Renal cortex interstitium (tissue), 11 donors: Measurements from ENCODE around the gene FGD3. TPM values are rescaled to one million over a fixed set of nuclear protein-coding genes. Genes with fewer than 3 reads are reported as not detected.
"Not testable (repeated sequence)": the region's sequence is repeated elsewhere in the genome, so short reads cannot be mapped to it uniquely, and the experiment has no call there.

Source experiments
- DNase-seq, 11 donors: peaks; one replicate each; pipeline ENCODE4 v3.0.0-alpha.2; 2013; ENCODE audit warnings: low read depth in 9 of 11, low spot score in 4 of 11; ENCODE audit errors: extremely low read depth in 1 of 11
- polyA plus RNA-seq, 3 donors: library from polyadenylated mRNA; unstranded; fragments of 120-200 nt; gene quantifications; one replicate each; pipeline ENCODE4 v1.2.1, GENCODE V29; 2013; ENCODE audit not compliant: insufficient read length in 3 of 3

Gene FGD3
- polyA plus RNA-seq, 3 donors: 3.3 to 5.8 (median 5.3) TPM

DNA sequence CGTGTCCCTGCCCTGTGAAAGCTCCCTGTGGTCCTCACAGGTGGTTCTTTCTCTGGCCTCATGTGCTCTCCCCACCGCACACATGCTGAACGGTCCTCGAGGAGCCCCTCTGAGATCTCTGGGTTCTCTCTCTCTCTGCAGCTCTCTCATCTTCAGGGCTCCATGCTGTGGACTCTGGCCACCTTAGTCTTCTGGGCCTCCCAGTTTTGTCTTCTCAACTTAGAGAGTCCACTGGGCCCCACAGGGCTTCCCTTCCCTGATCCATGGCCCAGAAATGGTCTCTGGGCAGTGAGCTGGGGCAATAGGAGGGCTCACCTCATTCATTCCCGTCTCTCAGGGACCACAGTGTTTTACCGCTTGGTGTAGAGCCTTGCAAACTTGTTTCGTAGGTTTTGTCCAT, 26.4 kb downstream of the FGD3 start:
- DNase-seq: no peak

DNA sequence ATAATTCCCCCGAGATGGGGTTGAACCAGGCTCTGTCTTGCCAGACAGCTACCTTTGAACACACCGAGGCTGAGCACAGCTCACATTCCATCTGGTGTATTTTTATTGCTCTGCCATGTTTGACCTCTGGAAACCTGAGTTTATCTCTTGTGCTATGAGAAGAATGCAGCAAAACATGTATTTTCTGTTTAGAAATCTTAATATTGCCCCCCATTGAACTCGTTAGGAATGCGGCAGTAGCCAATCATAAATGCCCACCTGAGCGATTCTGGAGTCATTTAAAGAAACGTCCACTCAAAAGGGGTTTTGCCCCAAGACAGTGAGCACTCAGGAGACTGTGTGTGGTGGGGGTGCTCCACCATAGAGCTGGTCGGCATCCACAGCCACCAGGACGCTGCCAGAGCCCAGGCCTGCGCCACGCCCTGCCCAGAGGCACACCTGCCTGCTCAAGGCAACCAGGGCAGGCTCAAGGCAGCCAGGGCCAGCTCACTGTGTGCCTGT, 26.9 kb downstream of the FGD3 start:
- DNase-seq: no peak

DNA sequence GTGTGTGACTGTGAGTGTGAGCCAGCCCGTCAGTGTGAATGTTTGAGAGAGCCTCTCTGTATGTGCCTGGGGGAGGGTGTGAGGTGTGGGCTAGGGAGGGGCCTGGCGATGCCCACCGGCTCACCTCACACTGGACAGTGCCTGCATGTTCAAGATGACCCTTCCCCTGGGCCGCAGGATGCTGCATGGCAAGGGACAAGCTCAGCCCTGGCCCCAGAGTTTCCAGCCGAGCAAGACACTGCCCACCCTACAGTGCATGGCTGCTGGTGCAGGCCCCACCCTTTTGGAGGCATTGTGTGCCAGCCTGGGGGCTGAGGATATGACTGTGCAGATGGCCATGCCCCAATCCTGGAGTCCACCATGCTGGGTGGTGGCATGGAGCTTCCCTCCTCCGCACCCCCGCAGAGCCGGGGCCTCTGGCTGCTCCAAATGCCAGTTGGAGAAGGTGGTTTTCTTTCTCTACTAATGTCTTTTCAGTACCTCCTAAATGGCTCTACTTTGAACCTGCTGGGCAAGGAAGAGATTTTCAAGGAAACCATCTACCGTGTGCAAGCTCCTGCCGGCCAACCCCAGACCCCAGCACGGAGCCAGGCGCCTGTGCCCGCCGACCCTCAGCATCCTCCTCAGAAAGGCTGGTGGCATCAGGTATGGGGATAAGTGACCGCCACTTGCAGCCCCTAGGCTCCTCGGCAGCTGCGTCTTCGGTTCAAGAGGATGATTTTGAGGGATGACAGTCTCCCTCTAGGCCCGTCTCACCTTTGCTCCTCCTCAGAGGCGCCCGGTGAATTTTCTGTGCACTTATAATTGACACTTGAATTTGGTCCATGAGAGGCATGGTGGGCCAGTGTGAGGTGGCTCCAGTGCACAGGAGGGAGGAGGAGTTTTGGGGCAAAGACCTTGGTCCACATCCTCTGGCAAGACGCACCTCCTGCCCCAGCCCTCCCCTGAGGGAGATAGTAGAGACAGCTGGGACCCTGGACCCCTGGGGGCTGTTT, 27.7 kb downstream of the FGD3 start:
- DNase-seq: no peak

DNA sequence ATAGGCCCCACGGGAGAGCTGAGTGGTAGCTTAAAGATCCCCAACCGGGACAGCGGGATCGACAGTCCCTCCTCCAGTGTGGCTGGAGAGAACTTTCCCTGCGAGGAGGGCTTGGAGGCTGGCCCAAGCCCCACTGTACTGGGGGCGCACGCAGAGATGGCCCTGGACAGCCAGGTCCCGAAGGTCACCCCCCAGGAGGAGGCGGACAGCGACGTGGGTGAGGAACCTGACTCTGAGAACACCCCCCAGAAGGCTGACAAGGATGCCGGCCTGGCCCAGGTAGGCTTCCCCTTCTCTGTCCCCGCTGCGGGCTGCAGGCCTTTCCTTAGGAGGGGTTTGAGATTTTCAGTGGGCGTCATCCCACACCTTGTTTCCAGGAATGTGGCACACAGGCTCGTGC, 29.1 kb downstream of the FGD3 start:
- DNase-seq: no peak

DNA sequence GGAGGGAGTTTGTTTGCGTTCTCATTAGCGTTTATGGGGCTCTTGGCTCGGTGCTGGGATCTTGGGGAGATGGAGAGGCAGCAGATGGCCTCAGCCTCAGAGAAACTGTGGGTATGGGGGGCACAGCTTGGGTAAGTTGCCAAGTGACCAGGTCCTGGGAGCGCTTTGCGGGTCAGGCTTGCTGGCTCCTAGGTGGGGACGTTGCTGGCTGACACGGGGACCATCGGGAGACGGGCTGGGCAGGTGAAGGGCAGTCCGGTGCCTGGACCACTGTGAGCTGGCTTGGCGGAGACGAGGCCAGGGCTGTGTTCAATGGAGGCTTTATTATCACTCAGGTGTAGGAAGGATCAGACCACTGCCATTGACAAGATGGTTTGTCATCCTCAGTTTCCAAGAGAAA, 30.0 kb downstream of the FGD3 start:
- DNase-seq: no peak

DNA sequence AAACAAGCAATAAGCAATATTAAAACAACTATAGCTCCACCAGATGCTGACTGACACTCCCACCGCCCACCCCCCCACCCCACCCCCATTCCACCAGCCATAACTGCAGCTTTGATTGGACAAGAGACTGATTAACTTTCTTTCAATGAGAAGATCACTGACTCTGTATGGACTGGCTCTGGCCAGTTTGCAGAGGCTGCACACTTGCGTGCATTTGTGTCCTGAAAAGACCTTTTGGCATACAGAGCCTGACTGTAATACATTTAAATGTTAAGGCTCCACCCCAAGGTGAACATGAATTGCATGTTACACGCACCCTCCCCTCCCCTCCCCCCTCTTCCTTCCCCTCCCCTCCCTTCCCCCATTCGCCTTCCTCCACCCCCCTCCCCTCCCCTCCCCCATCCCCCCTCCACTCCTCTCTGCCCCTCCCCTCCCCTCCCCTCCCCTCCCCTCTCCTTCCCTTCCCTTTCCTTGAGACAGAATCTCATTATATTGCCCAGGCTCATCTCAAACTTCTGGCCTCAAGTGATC, 31.1 kb downstream of the FGD3 start:
- no peak for DNase-seq

DNA sequence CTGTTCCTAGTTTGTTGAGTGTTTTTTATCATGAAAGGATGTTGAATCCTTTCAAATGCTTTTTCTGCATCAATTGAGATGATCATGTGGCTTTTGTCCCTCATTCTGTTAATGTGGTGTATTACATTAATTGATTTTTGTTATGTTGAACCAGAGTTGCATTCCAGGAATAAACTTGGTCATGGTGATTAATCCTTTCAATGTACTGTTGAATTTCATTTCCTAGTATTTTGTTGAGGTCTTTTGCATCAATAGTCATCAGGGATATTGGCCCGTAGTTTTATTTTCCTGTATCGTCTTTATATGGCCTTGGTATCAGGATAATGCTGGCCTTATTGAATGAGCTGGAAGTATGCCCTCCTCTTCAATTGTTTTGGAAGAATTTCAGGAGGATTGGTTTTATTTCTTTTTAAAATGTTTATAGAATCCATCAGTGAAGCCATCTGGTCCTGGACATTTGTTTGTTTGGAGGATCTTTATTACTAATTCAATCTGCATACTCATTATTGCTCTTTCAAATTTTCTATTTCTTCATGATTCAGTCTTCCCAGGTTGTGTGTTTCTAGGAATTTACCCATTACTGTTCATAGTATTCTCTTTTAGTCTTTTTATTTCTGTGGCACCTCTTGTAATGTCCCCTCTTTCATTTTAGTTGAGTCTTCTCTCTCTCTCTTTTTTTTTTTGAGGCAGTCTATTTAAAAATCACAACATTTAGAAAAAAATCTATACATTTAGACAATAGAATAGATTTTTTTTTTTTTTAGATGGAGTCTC, 32.1 kb downstream of the FGD3 start:
- no peak for DNase-seq

DNA sequence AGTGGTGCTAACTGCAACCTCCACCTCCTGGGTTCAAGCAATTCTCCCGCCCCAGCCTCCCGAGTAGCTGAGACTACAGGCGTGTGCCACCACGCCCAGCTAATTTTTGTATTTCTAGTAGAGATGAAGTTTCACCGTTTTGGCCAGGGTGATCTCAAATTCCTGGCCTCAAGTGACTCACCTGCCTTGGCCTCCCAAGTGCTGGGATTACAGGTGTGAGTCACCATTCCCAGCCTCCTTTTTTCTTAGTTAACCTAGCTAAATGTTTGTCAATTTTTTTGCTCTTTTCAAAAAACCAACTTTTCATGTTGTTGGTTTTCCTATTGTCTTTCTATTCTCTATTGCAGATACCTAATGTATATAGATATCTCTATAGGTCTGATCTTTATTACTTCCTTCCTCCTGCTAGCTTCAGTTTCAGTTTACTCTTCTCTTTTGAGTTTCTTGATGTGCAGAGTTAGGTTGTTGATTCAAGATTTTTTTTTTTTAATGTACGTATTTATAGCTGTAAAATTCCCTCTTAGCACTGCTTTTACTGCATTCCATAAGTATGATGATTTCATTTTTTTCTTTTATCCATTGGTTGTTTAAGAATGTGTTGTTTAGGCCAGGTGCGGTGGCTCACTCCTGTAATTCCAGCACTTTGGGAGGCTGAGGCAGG, 32.9 kb downstream of the FGD3 start:
- DNase-seq: no peak

DNA sequence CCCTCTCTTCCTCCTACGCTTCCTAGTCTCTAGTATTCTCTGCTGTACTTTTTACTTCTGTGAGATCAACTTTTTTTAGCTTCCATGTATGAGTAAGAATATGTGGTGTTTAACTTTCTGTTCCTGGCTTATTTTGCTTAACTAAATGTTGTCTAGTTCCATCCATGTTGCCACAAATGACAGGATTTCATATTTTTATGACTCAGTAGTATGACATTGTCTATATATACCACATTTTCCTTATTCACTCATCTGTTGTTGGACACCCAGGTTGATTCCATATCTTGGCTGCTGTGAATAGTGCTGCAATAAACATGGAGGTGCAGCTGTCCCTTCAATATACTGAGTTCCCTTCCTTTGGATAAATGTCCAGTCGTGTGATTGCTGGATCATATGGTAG, 34.8 kb downstream of the FGD3 start:
- DNase-seq: no peak

DNA sequence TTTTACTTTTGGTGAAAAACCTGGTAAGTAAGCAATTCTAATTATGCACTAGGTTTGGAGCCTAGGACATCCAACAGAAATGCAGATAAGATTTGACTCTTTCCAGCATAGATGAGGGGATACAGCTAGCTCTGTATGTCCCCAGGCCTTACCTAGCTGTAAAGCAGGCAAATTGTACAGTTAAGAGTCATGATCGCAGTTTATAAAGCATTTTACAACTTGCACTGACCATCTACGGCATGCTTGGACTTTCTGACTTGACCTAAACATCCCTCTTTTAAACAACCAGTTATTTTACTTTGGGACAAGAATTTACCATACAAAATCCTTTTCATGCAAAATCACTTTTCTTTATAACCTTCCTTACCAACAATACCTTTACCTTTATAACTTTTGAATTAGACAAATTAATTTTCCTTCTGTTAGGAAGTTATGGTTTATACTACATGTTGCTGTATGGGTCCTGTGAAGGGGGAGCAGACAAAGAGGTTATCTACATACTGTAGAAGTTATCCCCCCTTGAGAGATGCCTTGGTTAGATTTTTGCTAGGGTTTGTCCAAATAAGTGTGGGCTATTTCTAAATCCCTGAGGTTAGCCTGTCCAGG, 36.8 kb downstream of the FGD3 start:
- no peak for DNase-seq

DNA sequence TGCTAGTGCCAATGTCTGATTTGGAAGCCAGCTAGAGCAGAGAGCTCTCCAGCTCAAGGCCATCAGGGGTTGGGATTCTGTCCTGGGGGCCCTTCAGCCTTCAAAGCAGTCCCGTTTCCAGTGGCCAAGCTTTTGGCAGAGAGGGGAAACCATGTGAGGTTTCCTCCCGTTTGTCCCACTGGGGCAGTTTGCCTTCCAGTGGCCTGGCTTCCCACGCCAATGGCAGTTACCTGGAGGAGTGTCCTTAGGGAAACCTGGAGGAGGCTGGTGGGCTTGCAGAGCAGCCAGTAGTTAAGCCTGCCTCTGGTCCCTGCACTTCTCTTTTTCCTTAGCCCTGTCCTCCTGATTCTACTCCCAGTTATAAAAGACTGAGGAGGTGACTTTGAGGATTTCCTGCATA, 37.7 kb downstream of the FGD3 start:
- no peak for DNase-seq

DNA sequence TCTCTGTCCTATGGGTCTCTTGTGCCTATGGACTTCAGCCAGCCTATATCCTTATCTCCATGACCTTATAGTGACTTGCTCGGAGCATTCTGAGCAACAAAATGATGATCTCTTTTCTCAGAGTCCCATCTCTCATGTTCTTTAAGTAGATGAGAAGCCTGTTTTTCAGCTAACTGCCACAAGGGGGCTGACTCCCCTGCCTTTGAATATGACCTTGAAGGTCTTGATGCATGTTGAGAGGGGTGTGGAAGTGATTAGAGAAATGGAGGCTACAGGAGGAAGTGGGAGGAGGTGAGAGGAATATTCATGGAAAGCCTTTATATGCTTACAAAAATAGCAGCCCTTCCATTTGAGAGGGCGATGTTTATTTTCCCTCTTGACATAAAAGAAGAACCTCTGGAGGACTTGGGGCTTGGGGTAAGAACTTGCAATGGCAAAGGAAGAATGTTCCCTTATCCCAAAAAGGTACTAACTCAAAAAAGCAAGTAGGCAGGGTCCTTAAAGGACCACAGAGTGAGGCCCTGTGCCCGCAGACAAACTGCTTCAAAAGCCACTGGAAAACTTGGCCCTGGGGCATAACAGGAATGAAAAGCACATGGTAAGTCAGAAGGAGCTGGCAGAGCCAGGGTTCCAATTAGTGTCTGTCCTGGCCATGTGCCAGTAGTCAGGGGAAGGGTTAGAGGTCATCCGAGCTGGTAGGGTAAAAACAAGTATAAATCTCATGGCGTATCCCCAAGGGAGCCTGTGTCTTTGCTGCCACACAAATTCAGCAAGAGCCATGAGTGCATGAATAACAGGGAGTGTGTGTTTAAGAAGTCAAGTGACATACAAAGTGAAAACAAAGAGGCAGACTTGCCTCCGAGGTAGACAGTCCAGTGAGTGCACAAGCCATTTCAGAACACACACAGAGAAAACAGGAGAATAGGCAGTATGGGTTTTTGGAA, 39.1 kb downstream of the FGD3 start:
- DNase-seq: no peak

DNA sequence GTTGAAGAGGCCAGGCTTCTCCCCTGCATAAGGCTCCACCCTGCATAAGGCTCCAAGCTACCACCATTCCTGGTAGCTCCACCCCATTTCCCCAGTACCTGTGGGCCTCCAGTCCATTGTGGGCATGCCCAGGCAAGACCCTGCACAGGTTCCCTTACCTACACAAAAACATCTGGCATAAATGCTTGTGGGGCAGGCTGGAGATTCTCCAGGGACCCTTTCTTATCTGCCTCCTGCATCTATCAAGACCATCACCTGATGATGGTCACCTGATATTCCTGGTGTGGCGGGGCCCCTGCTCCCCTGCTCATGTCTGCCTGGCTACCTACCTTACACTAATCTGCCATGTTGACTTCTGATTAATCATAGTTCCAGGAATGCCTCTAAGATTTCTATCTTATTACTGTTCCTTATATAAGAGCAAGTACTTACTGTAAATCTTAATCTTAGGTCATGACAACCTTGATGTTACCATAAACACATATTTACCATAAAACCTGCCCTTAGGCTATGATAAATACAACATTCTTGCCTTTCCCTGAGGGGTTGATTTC, 41.0 kb downstream of the FGD3 start:
- DNase-seq: no peak

DNA sequence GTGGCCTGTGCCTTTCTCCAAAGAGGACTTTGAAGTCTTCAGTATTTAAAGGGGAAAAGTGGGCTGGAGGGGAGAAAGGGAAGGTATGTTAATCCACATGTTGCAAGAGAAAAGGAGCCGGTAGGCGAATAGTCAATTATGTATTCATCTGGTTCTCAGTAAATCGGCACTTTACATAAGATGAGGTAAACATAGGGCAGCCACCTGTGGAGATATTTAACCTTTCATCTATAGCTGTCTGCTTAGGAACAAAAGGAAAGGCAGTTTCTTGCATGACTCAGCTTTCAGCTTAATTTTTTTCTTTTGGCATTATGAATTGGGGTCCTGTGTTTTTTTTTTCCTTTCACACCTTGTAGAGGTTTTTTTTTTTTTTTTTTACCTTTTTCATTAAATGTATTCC, 42.2 kb downstream of the FGD3 start:
- DNase-seq: no peak

DNA sequence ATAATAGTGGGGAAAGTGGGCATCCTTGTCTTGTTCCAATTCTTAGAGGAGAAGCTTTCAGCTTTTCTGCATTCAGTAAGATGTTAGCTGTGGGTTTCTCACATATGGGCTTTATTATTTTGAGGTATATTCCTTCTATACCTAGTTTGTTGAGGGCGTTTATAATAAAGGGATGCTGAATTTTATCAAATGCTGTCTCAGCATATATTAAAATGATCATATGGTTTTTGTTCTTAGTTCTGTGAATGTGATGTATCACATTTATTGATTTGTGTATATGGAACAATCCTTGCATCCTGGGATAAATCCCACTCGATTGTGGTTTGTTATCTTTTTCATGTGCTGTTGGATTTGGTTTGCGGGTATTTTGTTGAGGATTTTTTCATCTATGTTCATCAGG, 43.1 kb downstream of the FGD3 start:
- no peak for DNase-seq

DNA sequence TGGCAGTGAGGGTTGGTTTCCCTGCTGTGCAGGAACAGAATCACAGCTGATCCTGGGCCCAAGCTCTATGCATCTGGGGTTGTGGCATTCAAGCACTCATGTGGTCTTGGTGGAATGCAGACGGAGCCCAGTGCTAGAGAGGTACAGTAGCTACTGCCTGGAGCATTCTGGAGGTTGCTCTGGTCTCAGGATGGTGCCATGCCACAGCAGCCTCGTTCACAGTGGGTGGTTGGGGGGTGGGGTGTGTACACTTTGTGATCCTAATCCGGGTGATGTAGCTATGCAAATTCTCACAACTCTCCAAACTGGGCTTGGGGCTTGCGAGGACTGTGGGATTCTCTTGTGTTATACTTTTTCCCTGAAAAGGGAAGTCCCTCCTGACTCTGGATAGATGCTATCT, 45.2 kb downstream of the FGD3 start:
- DNase-seq: no peak

DNA sequence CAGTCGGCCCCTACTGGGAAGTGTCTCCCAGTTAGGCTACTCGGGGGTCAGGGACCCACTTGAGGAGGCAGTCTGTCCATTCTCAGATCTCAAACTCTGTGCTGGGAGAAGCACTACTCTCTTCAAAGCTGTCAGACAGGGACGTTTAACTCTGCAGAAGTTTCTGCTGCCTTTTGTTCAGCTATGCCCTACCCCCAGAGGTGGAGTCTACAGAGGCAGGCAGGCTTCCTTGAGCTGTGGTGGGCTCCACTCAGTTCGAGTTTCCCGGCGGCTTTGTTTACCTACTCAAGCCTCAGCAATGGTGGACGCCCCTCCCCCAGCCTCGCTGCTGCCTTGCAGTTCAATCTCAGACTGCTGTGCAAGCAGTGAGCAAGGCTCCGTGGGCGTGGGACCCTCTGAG, 51.5 kb downstream of the FGD3 start:
- not testable (repeated sequence) for DNase-seq

DNA sequence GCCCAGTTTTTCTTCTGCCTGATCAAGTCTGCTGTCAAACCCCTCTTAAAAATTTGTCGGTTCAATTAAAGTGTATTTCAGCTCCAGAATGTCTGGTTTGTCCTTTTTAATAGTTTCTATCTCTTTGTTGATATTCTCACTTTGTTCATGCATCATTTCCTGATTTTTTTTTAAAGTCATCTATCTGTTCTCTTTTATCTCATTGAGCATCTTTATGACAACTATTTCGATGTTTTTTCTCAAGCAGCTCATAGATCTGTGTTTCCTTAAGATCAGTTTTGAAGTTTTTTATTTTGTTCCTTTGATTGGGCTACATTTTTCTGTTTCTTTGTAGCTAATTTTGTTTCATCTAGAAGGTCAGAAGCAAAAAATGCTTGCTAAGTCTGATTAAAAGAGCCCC, 53.7 kb downstream of the FGD3 start:
- no peak for DNase-seq
